Endothelial cell of hepatic sinusoid (primary cell): ENCODE measurements around the gene OS9.
"Not testable (repeated sequence)": the region's sequence is repeated elsewhere in the genome, so short reads cannot be mapped to it uniquely, and the experiment has no call there.

Source experiments
- in situ Hi-C: cut with HindIII; loops from 2 replicates; pipeline ENCODE4 v1.10.0; 2017; ENCODE audit warnings: low sequenced_read_pairs

The OS9 gene

GRCh38 chr12:57693659-57694458 lies at the start of gene OS9:
Gene OS9, plus strand, starts transcription at chr12:57694132. Its CDS starts 30 bp downstream, at chr12:57694162.
- in situ Hi-C loops = no loop called here

- in situ Hi-C loops = not testable (repeated sequence)
Observed at GRCh38 chr12:57645990-57646658, 47.8 kb upstream of the OS9 start.

GRCh38 chr12:57646659-57647049 lies 47.3 kb upstream of the OS9 start:
- in situ Hi-C loops = not testable (repeated sequence)

GRCh38 chr12:57654042-57654441 lies 39.9 kb upstream of the OS9 start:
- in situ Hi-C loops = no loop called here

GRCh38 chr12:57655541-57656240 lies 38.2 kb upstream of the OS9 start:
- in situ Hi-C loops = no loop called here

GRCh38 chr12:57656408-57656807 lies 37.5 kb upstream of the OS9 start:
- in situ Hi-C loops = not testable (repeated sequence)

- in situ Hi-C loops = no loop called here
Observed at GRCh38 chr12:57657744-57658143, 36.2 kb upstream of the OS9 start.

- in situ Hi-C loops = no loop called here
Observed at GRCh38 chr12:57658890-57659289, 35.0 kb upstream of the OS9 start.

GRCh38 chr12:57661376-57661775 lies 32.6 kb upstream of the OS9 start:
- in situ Hi-C loops = no loop called here

GRCh38 chr12:57665066-57665820 lies 28.7 kb upstream of the OS9 start:
- in situ Hi-C loops = not testable (repeated sequence)

GRCh38 chr12:57666897-57667296 lies 27.0 kb upstream of the OS9 start:
- in situ Hi-C loops = no loop called here

GRCh38 chr12:57669691-57670090 lies 24.2 kb upstream of the OS9 start:
- in situ Hi-C loops = loop anchor here (5.0 kb wide), 1 partner anchor 42 kb away; no protein-coding TSS in a partner anchor

- in situ Hi-C loops = loop anchor here (5.0 kb wide), 1 partner anchor 45 kb away; no protein-coding TSS in a partner anchor
Observed at GRCh38 chr12:57671811-57672210, 22.1 kb upstream of the OS9 start.

GRCh38 chr12:57672801-57673200 lies 21.1 kb upstream of the OS9 start:
- in situ Hi-C loops = loop anchor here (5.0 kb wide), 1 partner anchor 46 kb away; no protein-coding TSS in a partner anchor

- in situ Hi-C loops = loop anchor here (5.0 kb wide), 1 partner anchor 47 kb away; no protein-coding TSS in a partner anchor
Observed at GRCh38 chr12:57674691-57675090, 19.2 kb upstream of the OS9 start.

- in situ Hi-C loops = not testable (repeated sequence)
Observed at GRCh38 chr12:57677947-57678346, 16.0 kb upstream of the OS9 start.

GRCh38 chr12:57679697-57680096 lies 14.2 kb upstream of the OS9 start:
- in situ Hi-C loops = no loop called here

GRCh38 chr12:57687862-57688261 lies 6.1 kb upstream of the OS9 start:
- in situ Hi-C loops = no loop called here

GRCh38 chr12:57688931-57689330 lies 5.0 kb upstream of the OS9 start:
- in situ Hi-C loops = no loop called here

GRCh38 chr12:57692500-57692899 lies 1.4 kb upstream of the OS9 start:
- in situ Hi-C loops = no loop called here

- in situ Hi-C loops = no loop called here
Observed at GRCh38 chr12:57693317-57693658, 644 bp upstream of the OS9 start.
